ENCODE measurements around the gene RABGEF1. TPM values are rescaled to one million over a fixed set of nuclear protein-coding genes. Genes with fewer than 3 reads are reported as not detected.
"Not testable (repeated sequence)": the region's sequence is repeated elsewhere in the genome, so short reads cannot be mapped to it uniquely, and the experiment has no call there.

RABGEF1 gene
- total RNA-seq, 6 experiments from 2014 or later = 38.6 to 45.3 (median 42.5) TPM

DNA sequence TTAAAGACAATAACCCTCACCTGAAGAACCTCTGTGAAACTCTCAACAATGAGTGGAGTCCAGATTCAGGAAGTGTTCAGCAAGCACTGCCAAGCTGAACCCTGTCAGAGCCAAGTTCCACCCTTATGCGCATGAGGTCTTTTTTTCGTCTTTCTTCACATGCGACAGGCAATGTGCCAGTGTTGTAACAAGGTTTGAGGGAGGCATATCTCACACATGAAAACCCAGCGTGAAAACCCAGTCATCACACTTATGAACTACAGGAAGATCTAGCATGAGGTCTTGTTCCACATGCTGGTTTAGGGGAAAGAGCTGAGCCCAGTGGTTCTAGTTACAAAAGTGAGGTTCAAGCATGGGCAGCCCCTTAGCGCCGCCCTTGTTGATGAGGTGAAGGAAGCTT is 49.7 kb downstream of the RABGEF1 start:
- Mint-ChIP-seq H3K4me3 (no peak overlapping the region), H3K4me1 (ENCODE audit: low read depth) (no peaks in the 10 kb centered on the region), H3K27ac (no peak overlapping the region), H3K36me3 (ENCODE audit: low read depth) (peaks cover 37% of the 10 kb centered on the region), H3K27me3 (ENCODE audit: insufficient read depth) (peaks cover 1% of the 10 kb centered on the region; the same call in 1 of the 2 replicates), H3K9me3 (no peaks in the 10 kb centered on the region)
- TF ChIP-seq, protein P1, sequence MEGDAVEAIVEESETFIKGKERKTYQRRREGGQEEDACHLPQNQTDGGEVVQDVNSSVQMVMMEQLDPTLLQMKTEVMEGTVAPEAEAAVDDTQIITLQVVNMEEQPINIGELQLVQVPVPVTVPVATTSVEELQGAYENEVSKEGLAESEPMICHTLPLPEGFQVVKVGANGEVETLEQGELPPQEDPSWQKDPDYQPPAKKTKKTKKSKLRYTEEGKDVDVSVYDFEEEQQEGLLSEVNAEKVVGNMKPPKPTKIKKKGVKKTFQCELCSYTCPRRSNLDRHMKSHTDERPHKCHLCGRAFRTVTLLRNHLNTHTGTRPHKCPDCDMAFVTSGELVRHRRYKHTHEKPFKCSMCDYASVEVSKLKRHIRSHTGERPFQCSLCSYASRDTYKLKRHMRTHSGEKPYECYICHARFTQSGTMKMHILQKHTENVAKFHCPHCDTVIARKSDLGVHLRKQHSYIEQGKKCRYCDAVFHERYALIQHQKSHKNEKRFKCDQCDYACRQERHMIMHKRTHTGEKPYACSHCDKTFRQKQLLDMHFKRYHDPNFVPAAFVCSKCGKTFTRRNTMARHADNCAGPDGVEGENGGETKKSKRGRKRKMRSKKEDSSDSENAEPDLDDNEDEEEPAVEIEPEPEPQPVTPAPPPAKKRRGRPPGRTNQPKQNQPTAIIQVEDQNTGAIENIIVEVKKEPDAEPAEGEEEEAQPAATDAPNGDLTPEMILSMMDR (IDR thresholded peaks at IDR 0.05) = no peak
- DNase-seq = no peak

DNA sequence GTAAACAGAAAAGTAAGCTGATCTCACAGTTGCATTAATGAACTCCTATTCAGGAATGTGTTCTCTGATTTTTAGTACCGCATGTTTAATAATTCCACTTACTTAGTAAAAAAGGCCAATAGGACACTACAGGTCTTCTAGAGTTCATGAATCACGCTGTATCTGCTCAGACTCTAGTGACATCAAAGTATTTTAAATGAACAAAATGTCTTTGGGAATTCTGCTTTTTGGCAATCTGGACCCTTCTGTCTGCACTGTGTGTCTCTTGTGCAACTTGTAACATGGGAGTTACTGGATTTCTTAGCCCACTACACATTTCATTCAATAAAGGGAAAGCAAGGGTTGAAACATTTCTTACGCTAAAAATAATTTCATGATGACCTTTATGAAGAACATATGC is 50.2 kb downstream of the RABGEF1 start:
- DNase-seq = no peak
- TF ChIP-seq, protein P1 (IDR thresholded peaks at IDR 0.05) = no peak
- Mint-ChIP-seq H3K4me3 (no peak overlapping the region), H3K9me3 (no peaks in the 10 kb centered on the region), H3K36me3 (ENCODE audit: low read depth) (peaks cover 41% of the 10 kb centered on the region), H3K27me3 (ENCODE audit: insufficient read depth) (peaks cover 1% of the 10 kb centered on the region; the same call in 1 of the 2 replicates), H3K4me1 (ENCODE audit: low read depth) (no peaks in the 10 kb centered on the region), H3K27ac (no peak overlapping the region)

DNA sequence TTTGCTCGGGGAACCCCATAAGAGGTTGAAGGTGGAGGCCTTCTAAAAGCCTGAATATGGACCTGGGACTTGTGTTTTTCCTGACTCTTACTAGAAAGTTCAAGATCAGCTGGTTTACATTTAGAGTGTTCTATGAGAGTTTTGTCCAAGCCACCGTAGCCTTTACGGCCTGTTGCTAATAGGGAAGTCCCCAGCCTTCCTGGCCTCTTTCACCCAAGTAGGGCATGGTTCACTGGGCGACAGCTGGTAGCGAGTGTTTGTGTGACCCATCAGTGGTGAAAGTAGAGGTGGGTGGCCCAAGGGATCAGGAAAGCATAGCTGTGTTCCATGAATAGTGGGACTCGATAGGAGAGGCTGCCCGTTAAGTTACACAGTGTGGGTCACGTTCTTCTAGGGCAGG is 60.1 kb downstream of the RABGEF1 start:
- TF ChIP-seq, protein P1 (IDR thresholded peaks at IDR 0.05) = no peak
- Mint-ChIP-seq H3K4me1 (ENCODE audit: low read depth) (no peaks in the 10 kb centered on the region), H3K36me3 (ENCODE audit: low read depth) (peaks cover 60% of the 10 kb centered on the region), H3K27ac (no peak overlapping the region; the same call in 1 of the 2 replicates), H3K27me3 (ENCODE audit: insufficient read depth) (peaks cover 3% of the 10 kb centered on the region), H3K4me3 (no peak overlapping the region), H3K9me3 (no peaks in the 10 kb centered on the region)
- DNase-seq = no peak

DNA sequence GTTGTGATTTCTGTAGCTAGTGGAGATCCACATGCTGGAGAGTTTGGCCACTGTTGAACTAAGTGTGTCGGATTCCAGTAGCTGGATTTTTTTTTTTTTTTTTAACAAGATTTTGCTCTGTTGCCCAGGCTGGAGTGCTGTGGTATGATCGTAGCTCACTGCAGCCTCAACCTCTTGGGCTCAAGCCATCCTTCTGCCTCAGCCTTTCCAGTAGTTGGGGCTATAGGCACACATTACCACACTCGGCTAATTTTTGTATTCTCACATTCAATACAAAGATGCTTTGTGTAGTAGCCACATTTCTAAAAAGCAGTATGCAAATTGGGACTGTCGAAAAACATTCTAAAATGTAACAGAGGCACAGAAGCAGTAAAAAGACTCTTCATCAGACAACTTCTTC is 63.5 kb downstream of the RABGEF1 start:
- Mint-ChIP-seq H3K4me3 (no peak overlapping the region), H3K9me3 (no peaks in the 10 kb centered on the region), H3K36me3 (ENCODE audit: low read depth) (peaks cover 65% of the 10 kb centered on the region), H3K27me3 (ENCODE audit: insufficient read depth) (peaks cover 5% of the 10 kb centered on the region; the same call in 1 of the 2 replicates), H3K27ac (no peak overlapping the region), H3K4me1 (ENCODE audit: low read depth) (no peaks in the 10 kb centered on the region)
- TF ChIP-seq, protein P1 (IDR thresholded peaks at IDR 0.05) = no peak
- DNase-seq = no peak

DNA sequence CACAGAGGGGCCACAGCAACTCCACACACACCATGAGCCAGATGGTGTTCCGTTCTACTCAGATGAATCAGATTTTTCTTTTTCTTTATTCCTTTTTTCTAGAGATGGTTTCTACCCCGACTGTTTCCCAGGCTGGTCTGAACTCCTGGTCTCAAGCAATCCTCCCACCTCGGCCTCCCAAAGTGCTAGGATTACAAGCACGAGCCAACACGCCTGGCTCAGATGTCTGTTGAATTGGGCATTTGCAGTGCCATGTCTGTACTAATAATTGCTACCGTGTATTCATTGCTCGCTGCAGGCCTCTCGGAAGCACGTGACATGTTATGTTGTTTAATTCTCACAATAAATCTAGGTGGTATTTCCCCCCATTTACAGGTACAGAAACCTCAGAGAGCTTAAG is 67.2 kb downstream of the RABGEF1 start:
- H3K36me3 Mint-ChIP-seq (ENCODE audit: low read depth) = peaks cover 55% of the 10 kb centered on the region
- H3K4me3 Mint-ChIP-seq = no peak overlapping the region
- no peak overlapping the region for H3K27ac Mint-ChIP-seq
- no peaks in the 10 kb centered on the region for H3K4me1 Mint-ChIP-seq (ENCODE audit: low read depth)
- no peaks in the 10 kb centered on the region for H3K9me3 Mint-ChIP-seq
- TF ChIP-seq, protein P1 (IDR thresholded peaks at IDR 0.05) = no peak
- DNase-seq = no peak
- H3K27me3 Mint-ChIP-seq (ENCODE audit: insufficient read depth) = peaks cover 5% of the 10 kb centered on the region; the same call in 1 of the 2 replicates

DNA sequence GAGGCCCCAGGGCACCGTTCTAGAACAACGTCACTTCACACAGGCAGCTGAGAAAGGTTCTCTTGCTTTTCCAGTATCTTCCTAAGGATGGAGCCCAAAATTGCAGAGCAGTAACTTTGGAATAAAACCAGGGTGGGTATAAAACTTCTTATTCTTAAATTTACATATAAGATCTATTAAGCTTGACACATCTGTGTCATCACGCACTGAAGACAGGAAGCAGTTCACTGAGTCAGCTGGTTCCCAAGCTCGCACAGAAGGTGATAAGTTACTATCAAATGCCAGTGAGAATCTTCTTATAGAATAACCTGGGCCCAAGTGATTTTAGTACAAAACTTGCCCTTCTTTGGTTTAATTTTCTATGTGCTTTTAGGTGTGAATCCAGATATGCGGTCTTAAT is 70.2 kb downstream of the RABGEF1 start:
- Mint-ChIP-seq H3K27me3 (ENCODE audit: insufficient read depth) (peaks cover 2% of the 10 kb centered on the region), H3K4me1 (ENCODE audit: low read depth) (no peaks in the 10 kb centered on the region), H3K4me3 (no peak overlapping the region), H3K36me3 (ENCODE audit: low read depth) (peaks cover 49% of the 10 kb centered on the region), H3K27ac (no peak overlapping the region), H3K9me3 (no peaks in the 10 kb centered on the region)
- TF ChIP-seq, protein P1 (IDR thresholded peaks at IDR 0.05) = no peak
- no peak for DNase-seq

GRCh38 chr7:66815186-66815875 is 74.8 kb downstream of the RABGEF1 start:
- H3K36me3 Mint-ChIP-seq (ENCODE audit: low read depth) = peaks cover 24% of the 10 kb centered on the region
- H3K4me3 Mint-ChIP-seq; H3K4me1 Mint-ChIP-seq (ENCODE audit: low read depth); H3K9me3 Mint-ChIP-seq; H3K27ac Mint-ChIP-seq; H3K27me3 Mint-ChIP-seq (ENCODE audit: insufficient read depth); DNase-seq: not testable (repeated sequence)

Measured in HFFc6 (cell line).